Keratinocyte (primary cell): Measurements from ENCODE around the gene SP5. TPM values are rescaled to one million over a fixed set of nuclear protein-coding genes. Genes with fewer than 3 reads are reported as not detected.

Experiments used
- DNase-seq: peaks from one replicate; pipeline ENCODE4 v3.0.0-alpha.2; 2011; ENCODE audit warnings: low read depth, missing footprints, low spot score
- FAIRE-seq: peaks from 2 replicates; lab custom pipeline; 2011; peaks lifted over from hg19 to GRCh38; lab: Jason Lieb, UNC
- H2AFZ ChIP-seq: 2 replicates; pipeline ENCODE4 v1.6.0; 2012; ENCODE audit warnings: low read length, control low read depth, inconsistent platforms; ENCODE audit not compliant: control insufficient read depth
- H3K27ac ChIP-seq: 2 replicates; pipeline ENCODE4 v1.5.1; 2011; ENCODE audit warnings: low read length; ENCODE audit not compliant: control insufficient read depth, insufficient read depth
- H3K27me3 ChIP-seq: 3 replicates; pipeline ENCODE4 v1.6.0; 2011; ENCODE audit warnings: low read length; ENCODE audit not compliant: control insufficient read depth, insufficient read depth; ENCODE audit errors: extremely low read depth
- H3K36me3 ChIP-seq, 2 experiments: 2 replicates in 1 of 2; 3 replicates in 1 of 2; pipeline ENCODE4 v1.5.1; 2011; ENCODE audit warnings: low read length in 2 of 2, mild to moderate bottlenecking in 1 of 2; ENCODE audit not compliant: control insufficient read depth in 2 of 2, insufficient read depth in 2 of 2; ENCODE audit errors: extremely low read depth in 1 of 2
- H3K4me1 ChIP-seq: 3 replicates; pipeline ENCODE4 v1.5.1; 2011; ENCODE audit warnings: low read length; ENCODE audit not compliant: control insufficient read depth, insufficient read depth; ENCODE audit errors: extremely low read depth
- H3K4me2 ChIP-seq: 3 replicates; pipeline ENCODE4 v1.6.0; 2011; ENCODE audit warnings: low read depth, low read length; ENCODE audit not compliant: control insufficient read depth, insufficient read depth; ENCODE audit errors: extremely low read depth
- H3K4me3 ChIP-seq, 3 experiments: fragments of 200-600 bp in 1 of 3; sonication (generic) in 1 of 3; 2 replicates in 2 of 3; 3 replicates in 1 of 3; pipeline ENCODE4 v1.5.1; 2011 to 2016; ENCODE audit warnings: low read length in 3 of 3, mild to moderate bottlenecking in 3 of 3, control low read depth in 2 of 3, inconsistent platforms in 1 of 3, low read depth in 1 of 3, mixed read lengths in 1 of 3, mixed run types in 1 of 3, moderate library complexity in 1 of 3; ENCODE audit not compliant: control insufficient read depth in 2 of 3, insufficient read depth in 2 of 3; ENCODE audit errors: extremely low read depth in 1 of 3
- H3K79me2 ChIP-seq: 2 replicates; pipeline ENCODE4 v1.6.0; 2012; ENCODE audit warnings: low read length; ENCODE audit not compliant: control insufficient read depth, insufficient read depth
- H3K9ac ChIP-seq: 3 replicates; pipeline ENCODE4 v1.6.0; 2011; ENCODE audit warnings: low read length; ENCODE audit not compliant: control insufficient read depth, insufficient read depth; ENCODE audit errors: extremely low read depth
- H3K9me1 ChIP-seq: 3 replicates; pipeline ENCODE4 v1.6.0; 2011; ENCODE audit warnings: low read length; ENCODE audit not compliant: control insufficient read depth, insufficient read depth; ENCODE audit errors: extremely low read depth
- H3K9me3 ChIP-seq: 2 replicates; pipeline ENCODE4 v1.5.1; 2012; ENCODE audit warnings: low read depth, low read length; ENCODE audit not compliant: control insufficient read depth
- H4K20me1 ChIP-seq: 3 replicates; pipeline ENCODE4 v1.6.0; 2011; ENCODE audit warnings: low read length; ENCODE audit not compliant: control insufficient read depth, insufficient read depth; ENCODE audit errors: extremely low read depth
- CTCF ChIP-seq, 3 experiments: IDR thresholded peaks in 1 of 3; conservative IDR thresholded peaks in 1 of 3; optimal IDR thresholded peaks in 1 of 3; 2 replicates in 2 of 3; 3 replicates in 1 of 3; pipeline versions ENCODE3 to v1.5.1; 2011; ENCODE audit warnings: low read length in 3 of 3, mild to moderate bottlenecking in 3 of 3, moderate library complexity in 2 of 3, control low read depth in 1 of 3, inconsistent platforms in 1 of 3; ENCODE audit not compliant: insufficient read depth in 2 of 3; ENCODE audit errors: extremely low read depth in 1 of 3
- EZH2 ChIP-seq: IDR thresholded peaks from one replicate; pipeline ENCODE4 v1.6.1; 2012; ENCODE audit warnings: inconsistent platforms, mild to moderate bottlenecking, low read length, moderate library complexity
- dilution Hi-C: fragments of 300-500 bp; cut with MboI; formaldehyde crosslinking; loops from one replicate; pipeline ENCODE4 v1.7.0; 2020; ENCODE audit warnings: low sequenced_read_pairs; ENCODE audit not compliant: extremely low pct_ligation_motif_present
- polyA plus RNA-seq, 5 experiments: library from polyadenylated mRNA; depleted of rRNA in 3 of 5; stranded (reverse) in 3 of 5; stranded (forward) in 1 of 5; unstranded in 1 of 5; fragments of >200 nt; gene quantifications; 1 replicate in 1 of 5; 2 replicates in 3 of 5; 3 replicates in 1 of 5; pipeline versions ENCODE4 v1.2.1 to v1.2.3, GENCODE V29; 2011 to 2012; ENCODE audit warnings: missing spikeins in 2 of 5, low read depth in 1 of 5, low replicate concordance in 1 of 5

Gene SP5
- polyA plus RNA-seq, 1 donor (not counting 4 experiments of a cell fraction or from before 2014, with no cell fraction given): not detected

GRCh38 chr2:170669909-170670308 is 45.2 kb upstream of the SP5 start:
- Histone ChIP-seq H3K27ac (no peak overlapping the region), H2AFZ (no peak overlapping the region), H3K36me3 (no peaks in the 10 kb centered on the region), H3K4me1 (no peaks in the 10 kb centered on the region), H3K4me2 (no peak overlapping the region), H3K9me3 (no peaks in the 10 kb centered on the region), H4K20me1 (no peaks in the 10 kb centered on the region), H3K9ac (no peak overlapping the region), H3K9me1 (no peaks in the 10 kb centered on the region), H3K4me3 (no peak overlapping the region), H3K27me3 (no peaks in the 10 kb centered on the region), H3K79me2 (no peaks in the 10 kb centered on the region)
- TF ChIP-seq CTCF (optimal IDR thresholded peaks at IDR 0.05 in 1 of 3, IDR thresholded peaks at IDR 0.05 in 1 of 3, conservative IDR thresholded peaks at IDR 0.05 in 1 of 3; ENCODE audit: extremely low read depth in 1 of 3, insufficient read depth in 2 of 3, low read length in 3 of 3) (no peak), EZH2 (no peak)
- dilution Hi-C loops: no loop called here
- DNase-seq: no peak
- no peak for FAIRE-seq

GRCh38 chr2:170670651-170671050 is 44.5 kb upstream of the SP5 start:
- H3K36me3 ChIP-seq: no peaks in the 10 kb centered on the region
- no peak for DNase-seq
- H4K20me1 ChIP-seq: no peaks in the 10 kb centered on the region
- H3K9me3 ChIP-seq: no peaks in the 10 kb centered on the region
- no peaks in the 10 kb centered on the region for H3K4me1 ChIP-seq
- no peak for TF ChIP-seq CTCF (optimal IDR thresholded peaks at IDR 0.05 in 1 of 3, IDR thresholded peaks at IDR 0.05 in 1 of 3, conservative IDR thresholded peaks at IDR 0.05 in 1 of 3; ENCODE audit: extremely low read depth in 1 of 3, insufficient read depth in 2 of 3, low read length in 3 of 3)
- TF ChIP-seq EZH2: no peak
- H3K27me3 ChIP-seq: no peaks in the 10 kb centered on the region
- no peak overlapping the region for H3K4me2 ChIP-seq
- no peaks in the 10 kb centered on the region for H3K9me1 ChIP-seq
- H3K27ac ChIP-seq: no peak overlapping the region
- H2AFZ ChIP-seq: no peak overlapping the region
- FAIRE-seq: no peak
- no peaks in the 10 kb centered on the region for H3K79me2 ChIP-seq
- dilution Hi-C loops: no loop called here
- H3K9ac ChIP-seq: no peak overlapping the region
- no peak overlapping the region for H3K4me3 ChIP-seq
